Measurements from ENCODE around the gene POM121L12. TPM values are rescaled to one million over a fixed set of nuclear protein-coding genes. Genes with fewer than 3 reads are reported as not detected.

Gene POM121L12
- total and polyA plus RNA-seq, 2 of the 13 experiments (the other 11 are each of a cell fraction or from before 2014, with no cell fraction given): not detected

DNA sequence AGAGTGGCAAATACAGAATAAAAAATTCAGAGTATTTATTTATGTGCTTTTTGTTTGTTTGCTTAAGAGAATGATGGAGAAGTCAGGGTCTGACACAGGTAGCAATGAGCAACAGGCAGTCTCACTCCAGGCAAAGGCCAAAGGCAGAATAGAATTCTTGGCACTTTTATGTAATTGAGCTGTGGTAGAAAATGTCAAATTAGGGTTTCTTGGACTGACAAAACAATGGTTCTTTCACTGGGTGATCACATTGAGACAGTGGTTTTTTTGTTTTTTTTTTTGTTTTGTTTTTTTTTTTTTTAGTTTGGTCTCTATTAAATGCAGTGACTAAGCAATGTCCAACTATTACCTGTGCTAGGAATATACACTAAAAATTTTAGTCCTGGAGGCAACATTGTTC, 27.4 kb downstream of the POM121L12 start:
- Histone ChIP-seq H3K36me3 (replicated peaks in 1 of 2; ENCODE audit: control insufficient read depth in 1 of 2, insufficient read depth in 2 of 2, low read length in 2 of 2) (no peaks in the 10 kb centered on the region), H3K27ac (ENCODE audit: extremely low read length, insufficient read depth, low read length) (no peak overlapping the region), H3K27me3 (ENCODE audit: control insufficient read depth in 1 of 2, insufficient read depth in 2 of 2, low read length in 2 of 2) (no peaks in the 10 kb centered on the region), H3K79me2 (ENCODE audit: insufficient read depth, low read length) (no peaks in the 10 kb centered on the region), H3K4me3 (replicated peaks in 1 of 3; ENCODE audit: insufficient read depth in 1 of 3, low read depth in 2 of 3, low read length in 3 of 3) (no peak overlapping the region), H3K9me3 (ENCODE audit: low read length) (peaks cover 58% of the 10 kb centered on the region), H3K4me1 (ENCODE audit: insufficient read depth, low read length) (no peaks in the 10 kb centered on the region), H4K20me1 (ENCODE audit: insufficient read depth, low read length) (no peaks in the 10 kb centered on the region), H3K4me2 (ENCODE audit: low read depth, low read length) (no peak overlapping the region), H2AFZ (ENCODE audit: low read length) (no peak overlapping the region), H3K9ac (ENCODE audit: insufficient read depth, low read depth, low read length) (no peak overlapping the region)
- ChIA-PET POLR2A (no interaction called here), CTCF (ENCODE audit: low intra/inter-chr PET ratio, low total read pairs) (no interaction called here)
- BruUV-seq (replicated peaks): no TSS peak
- TF ChIP-seq PCBP1 (IDR thresholded peaks at IDR 0.05; ENCODE audit: borderline replicate concordance, low read depth, low read length): no peak
- no peak for TF ChIP-seq ASH2L (IDR thresholded peaks at IDR 0.05; ENCODE audit: insufficient read length, low read depth, low read length)
- TF ChIP-seq ZNF816 (CRISPR knock-in tag; IDR thresholded peaks at IDR 0.05; ENCODE audit: borderline replicate concordance): no peak
- TF ChIP-seq ZNF264 (CRISPR knock-in tag; IDR thresholded peaks at IDR 0.05): no peak
- TF ChIP-seq GABPA (IDR thresholded peaks at IDR 0.05; ENCODE audit: low read depth, low read length): no peak
- TF ChIP-seq GABPA (CRISPR knock-in tag; IDR thresholded peaks at IDR 0.05; ENCODE audit: low read depth): no peak
- no peak for TF ChIP-seq ZMYM2 (CRISPR knock-in tag; IDR thresholded peaks at IDR 0.05)
- TF ChIP-seq CBX5 (CRISPR knock-in tag; IDR thresholded peaks at IDR 0.05; ENCODE audit: borderline replicate concordance): no peak
- TF ChIP-seq CBX1 (IDR thresholded peaks at IDR 0.05; ENCODE audit: low read depth): no peak
- FAIRE-seq (no peak), DNase-seq (ENCODE audit: low spot score) (no peak), ATAC-seq (no peak)
- in situ Hi-C loops (cut with HindIII; ENCODE audit: extremely low pct_ligation_motif_present, low pct_unique_long_range_greater_than_20kb) (no loop called here), intact Hi-C loops (cut with micrococcal nuclease; ENCODE audit: unreplicated experiment) (no loop called here)

- no peak for DNase-seq (ENCODE audit: low spot score)
- Histone ChIP-seq H3K9me3 (ENCODE audit: low read length) (peaks cover 42% of the 10 kb centered on the region), H2AFZ (ENCODE audit: low read length) (no peak overlapping the region), H4K20me1 (ENCODE audit: insufficient read depth, low read length) (no peaks in the 10 kb centered on the region), H3K36me3 (replicated peaks in 1 of 2; ENCODE audit: control insufficient read depth in 1 of 2, insufficient read depth in 2 of 2, low read length in 2 of 2) (no peaks in the 10 kb centered on the region), H3K27ac (ENCODE audit: extremely low read length, insufficient read depth, low read length) (no peak overlapping the region), H3K4me3 (replicated peaks in 1 of 3; ENCODE audit: insufficient read depth in 1 of 3, low read depth in 2 of 3, low read length in 3 of 3) (no peak overlapping the region), H3K4me2 (ENCODE audit: low read depth, low read length) (no peak overlapping the region), H3K79me2 (ENCODE audit: insufficient read depth, low read length) (no peaks in the 10 kb centered on the region), H3K4me1 (ENCODE audit: insufficient read depth, low read length) (no peaks in the 10 kb centered on the region), H3K27me3 (ENCODE audit: control insufficient read depth in 1 of 2, insufficient read depth in 2 of 2, low read length in 2 of 2) (no peaks in the 10 kb centered on the region), H3K9ac (ENCODE audit: insufficient read depth, low read depth, low read length) (no peak overlapping the region)
- in situ Hi-C loops (cut with HindIII; ENCODE audit: extremely low pct_ligation_motif_present, low pct_unique_long_range_greater_than_20kb): no loop called here
- WGBS (ENCODE audit: low lambda C conversion rate): 0% methylated on average over 2 of the region's 2 CpGs
- intact Hi-C loops (cut with micrococcal nuclease; ENCODE audit: unreplicated experiment): no loop called here
- CTCF ChIA-PET (ENCODE audit: low intra/inter-chr PET ratio, low total read pairs): no interaction called here
- TF ChIP-seq ARHGAP35 (CRISPR knock-in tag; IDR thresholded peaks at IDR 0.05; ENCODE audit: borderline replicate concordance): no peak
- no peak for TF ChIP-seq ZNF562 (CRISPR knock-in tag; IDR thresholded peaks at IDR 0.05; ENCODE audit: borderline replicate concordance)
- BruUV-seq (replicated peaks): no TSS peak
- ATAC-seq: no peak
- no peak for FAIRE-seq
- POLR2A ChIA-PET: no interaction called here
Observed at GRCh38 chr7:53068673-53069072, 33.2 kb downstream of the POM121L12 start.

Data from HepG2 (cell line).